Vagina (tissue), 2 donors: ENCODE data around the gene WNT7A.

ENCODE experiments used
- POLR2A ChIP-seq, 2 donors: fragments of 450-650 bp; IDR thresholded peaks; one replicate each; pipeline ENCODE4 v1.6.1; 2017; ENCODE audit warnings: antibody characterized with exemption in 2 of 2, mild to moderate bottlenecking in 2 of 2, moderate library complexity in 2 of 2
- TF ChIP-seq, protein P1 (sequence below), 3 experiments: fragments of 450-650 bp in 2 of 3; fragments of 200-600 bp in 1 of 3; sonication (generic) in 1 of 3; IDR thresholded peaks; one replicate each; pipeline ENCODE4 v1.5.1; 2017 to 2019; ENCODE audit warnings: antibody characterized with exemption in 3 of 3, mild to moderate bottlenecking in 2 of 3, moderate library complexity in 2 of 3

DNA sequence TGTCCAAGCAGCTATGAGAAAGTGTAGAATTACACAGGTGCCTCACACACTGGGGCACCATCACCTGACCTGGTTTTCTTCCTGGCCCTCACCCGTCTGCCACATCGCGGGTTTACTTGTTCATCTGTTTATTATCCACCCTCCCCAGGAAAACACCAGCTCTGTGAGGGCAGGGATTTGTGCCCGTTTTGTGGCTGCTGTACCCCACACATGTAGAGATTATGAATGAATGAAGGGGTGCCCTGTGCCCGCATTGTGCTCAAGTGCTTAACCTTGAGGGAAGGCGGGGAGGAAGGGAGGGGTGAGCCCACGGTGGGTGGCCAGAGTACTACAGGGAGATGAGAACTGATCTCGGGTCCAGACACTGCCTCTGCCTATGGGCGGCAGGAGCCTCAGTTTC lies 108.4 kb downstream of the WNT7A start:
- TF ChIP-seq, protein P1, sequence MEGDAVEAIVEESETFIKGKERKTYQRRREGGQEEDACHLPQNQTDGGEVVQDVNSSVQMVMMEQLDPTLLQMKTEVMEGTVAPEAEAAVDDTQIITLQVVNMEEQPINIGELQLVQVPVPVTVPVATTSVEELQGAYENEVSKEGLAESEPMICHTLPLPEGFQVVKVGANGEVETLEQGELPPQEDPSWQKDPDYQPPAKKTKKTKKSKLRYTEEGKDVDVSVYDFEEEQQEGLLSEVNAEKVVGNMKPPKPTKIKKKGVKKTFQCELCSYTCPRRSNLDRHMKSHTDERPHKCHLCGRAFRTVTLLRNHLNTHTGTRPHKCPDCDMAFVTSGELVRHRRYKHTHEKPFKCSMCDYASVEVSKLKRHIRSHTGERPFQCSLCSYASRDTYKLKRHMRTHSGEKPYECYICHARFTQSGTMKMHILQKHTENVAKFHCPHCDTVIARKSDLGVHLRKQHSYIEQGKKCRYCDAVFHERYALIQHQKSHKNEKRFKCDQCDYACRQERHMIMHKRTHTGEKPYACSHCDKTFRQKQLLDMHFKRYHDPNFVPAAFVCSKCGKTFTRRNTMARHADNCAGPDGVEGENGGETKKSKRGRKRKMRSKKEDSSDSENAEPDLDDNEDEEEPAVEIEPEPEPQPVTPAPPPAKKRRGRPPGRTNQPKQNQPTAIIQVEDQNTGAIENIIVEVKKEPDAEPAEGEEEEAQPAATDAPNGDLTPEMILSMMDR (IDR thresholded peaks at IDR 0.05): no peak
- no peak for TF ChIP-seq POLR2A (IDR thresholded peaks at IDR 0.05)
